IPS DF 6.9 (cell line): ENCODE measurements around the gene VWF.

Experiments used
- DNase-seq: peaks from one replicate; pipeline ENCODE4 v3.0.0-alpha.2; 2013; ENCODE audit warnings: low read depth, low spot score
- H3K27ac ChIP-seq: one replicate; pipeline ENCODE4 v1.5.1; 2013; ENCODE audit warnings: low read length, control low read depth
- H3K27me3 ChIP-seq: 2 replicates; pipeline ENCODE4 v1.6.1; 2013; ENCODE audit warnings: mild to moderate bottlenecking, low read length; ENCODE audit not compliant: control insufficient read depth, insufficient read depth
- H3K36me3 ChIP-seq: 2 replicates; pipeline ENCODE4 v1.6.1; 2013; ENCODE audit warnings: low read length; ENCODE audit not compliant: control insufficient read depth, insufficient read depth
- H3K4me1 ChIP-seq: 2 replicates; pipeline ENCODE4 v1.6.1; 2013; ENCODE audit warnings: low read length; ENCODE audit not compliant: control insufficient read depth, insufficient read depth
- H3K4me3 ChIP-seq: 2 replicates; pipeline ENCODE4 v1.5.1; 2013; ENCODE audit warnings: mild to moderate bottlenecking, low read length
- H3K9me3 ChIP-seq: 2 replicates; pipeline ENCODE4 v1.6.1; 2013; ENCODE audit warnings: low read length, inconsistent platforms; ENCODE audit not compliant: control insufficient read depth, insufficient read depth
- WGBS: extraction: QIAGEN DNeasy Blood & Tissue Kit; methylation state at CpG from one replicate; pipeline ENCODE4 v1.1.7; 2013; ENCODE audit warnings: mixed read lengths, missing lambda C conversion rate; ENCODE audit not compliant: insufficient read length, insufficient coverage; 5-methylcytosine and 5-hydroxymethylcytosine counted together

The VWF gene

GRCh38 chr12:6090803-6091202 is 33.7 kb downstream of the VWF start:
- H3K4me1 ChIP-seq: peaks cover 2% of the 10 kb centered on the region; the same call in 1 of the 2 replicates
- H3K36me3 ChIP-seq: no peaks in the 10 kb centered on the region
- H3K27me3 ChIP-seq: no peaks in the 10 kb centered on the region
- no peak overlapping the region for H3K27ac ChIP-seq
- WGBS: no CpG with 5 or more reads among the region's 6 CpGs
- no peak for DNase-seq
- H3K9me3 ChIP-seq: no peaks in the 10 kb centered on the region
- no peak overlapping the region for H3K4me3 ChIP-seq

GRCh38 chr12:6088921-6089747 is 35.3 kb downstream of the VWF start:
- Histone ChIP-seq H3K27me3 (no peaks in the 10 kb centered on the region), H3K4me1 (peaks cover 8% of the 10 kb centered on the region), H3K36me3 (no peaks in the 10 kb centered on the region), H3K9me3 (no peaks in the 10 kb centered on the region), H3K27ac (no peak overlapping the region), H3K4me3 (no peak overlapping the region)
- no CpG with 5 or more reads among the region's 15 CpGs for WGBS
- peak; percentile 33 for DNase-seq

- DNase-seq: no peak
- H3K4me3 ChIP-seq: no peak overlapping the region
- WGBS: no CpG with 5 or more reads among the region's 2 CpGs
- no peaks in the 10 kb centered on the region for H3K9me3 ChIP-seq
- H3K36me3 ChIP-seq: no peaks in the 10 kb centered on the region
- H3K27me3 ChIP-seq: no peaks in the 10 kb centered on the region
- no peak overlapping the region for H3K27ac ChIP-seq
- H3K4me1 ChIP-seq: peaks cover 10% of the 10 kb centered on the region
Measured at GRCh38 chr12:6086316-6086715, 38.2 kb downstream of the VWF start.

- no CpG with 5 or more reads among the region's 3 CpGs for WGBS
- Histone ChIP-seq H3K27me3 (no peaks in the 10 kb centered on the region), H3K27ac (no peak overlapping the region), H3K4me1 (peaks cover 10% of the 10 kb centered on the region), H3K9me3 (no peaks in the 10 kb centered on the region), H3K36me3 (no peaks in the 10 kb centered on the region), H3K4me3 (no peak overlapping the region)
- DNase-seq: no peak
Measured at GRCh38 chr12:6085841-6086240, 38.6 kb downstream of the VWF start.

GRCh38 chr12:6084969-6085450 is 39.5 kb downstream of the VWF start:
- H3K4me1 ChIP-seq: peaks cover 10% of the 10 kb centered on the region
- H3K9me3 ChIP-seq: no peaks in the 10 kb centered on the region
- H3K36me3 ChIP-seq: no peaks in the 10 kb centered on the region
- no peak for DNase-seq
- WGBS: no CpG with 5 or more reads among the region's 6 CpGs
- H3K27ac ChIP-seq: no peak overlapping the region
- H3K27me3 ChIP-seq: no peaks in the 10 kb centered on the region
- no peak overlapping the region for H3K4me3 ChIP-seq

- Histone ChIP-seq H3K27ac (no peak overlapping the region), H3K4me1 (peaks cover 10% of the 10 kb centered on the region), H3K9me3 (no peaks in the 10 kb centered on the region), H3K36me3 (no peaks in the 10 kb centered on the region), H3K4me3 (no peak overlapping the region), H3K27me3 (no peaks in the 10 kb centered on the region)
- peak; percentile 33 for DNase-seq
- no CpG with 5 or more reads among the region's 7 CpGs for WGBS
Measured at GRCh38 chr12:6084261-6084968, 40.1 kb downstream of the VWF start.

- no peaks in the 10 kb centered on the region for H3K9me3 ChIP-seq
- H3K4me1 ChIP-seq: peaks cover 8% of the 10 kb centered on the region
- no peak for DNase-seq
- no CpG with 5 or more reads among the region's 4 CpGs for WGBS
- H3K27ac ChIP-seq: no peak overlapping the region
- no peak overlapping the region for H3K4me3 ChIP-seq
- H3K27me3 ChIP-seq: no peaks in the 10 kb centered on the region
- H3K36me3 ChIP-seq: no peaks in the 10 kb centered on the region
Measured at GRCh38 chr12:6083601-6084000, 40.9 kb downstream of the VWF start.

- no CpG with 5 or more reads among the region's 3 CpGs for WGBS
- peaks cover 8% of the 10 kb centered on the region for H3K4me1 ChIP-seq
- H3K36me3 ChIP-seq: no peaks in the 10 kb centered on the region
- no peaks in the 10 kb centered on the region for H3K9me3 ChIP-seq
- no peak overlapping the region for H3K27ac ChIP-seq
- no peaks in the 10 kb centered on the region for H3K27me3 ChIP-seq
- no peak overlapping the region for H3K4me3 ChIP-seq
- DNase-seq: no peak
Measured at GRCh38 chr12:6082613-6083012, 41.9 kb downstream of the VWF start.

- peaks cover 8% of the 10 kb centered on the region for H3K4me1 ChIP-seq
- WGBS: no CpG with 5 or more reads among the region's 18 CpGs
- no peak overlapping the region for H3K27ac ChIP-seq
- H3K9me3 ChIP-seq: no peaks in the 10 kb centered on the region
- no peaks in the 10 kb centered on the region for H3K27me3 ChIP-seq
- H3K4me3 ChIP-seq: no peak overlapping the region
- H3K36me3 ChIP-seq: no peaks in the 10 kb centered on the region
- no peak for DNase-seq
Measured at GRCh38 chr12:6080149-6081045, 44.1 kb downstream of the VWF start.
